GM20000 (cell line): ENCODE data around the gene KICS2.
A peak's percentile ranks its signal among the peaks of the same experiment; 100 is the strongest.

Experiments
- DNase-seq: peaks from one replicate; pipeline ENCODE4 v3.0.0; 2012; ENCODE audit warnings: low spot score
- TF ChIP-seq, protein P1 (sequence below): IDR thresholded peaks from 2 replicates; pipeline ENCODE4 v1.5.1; 2012; ENCODE audit warnings: mild to moderate bottlenecking, control low read depth; ENCODE audit errors: extremely low read depth, missing control alignments

KICS2 gene

DNA sequence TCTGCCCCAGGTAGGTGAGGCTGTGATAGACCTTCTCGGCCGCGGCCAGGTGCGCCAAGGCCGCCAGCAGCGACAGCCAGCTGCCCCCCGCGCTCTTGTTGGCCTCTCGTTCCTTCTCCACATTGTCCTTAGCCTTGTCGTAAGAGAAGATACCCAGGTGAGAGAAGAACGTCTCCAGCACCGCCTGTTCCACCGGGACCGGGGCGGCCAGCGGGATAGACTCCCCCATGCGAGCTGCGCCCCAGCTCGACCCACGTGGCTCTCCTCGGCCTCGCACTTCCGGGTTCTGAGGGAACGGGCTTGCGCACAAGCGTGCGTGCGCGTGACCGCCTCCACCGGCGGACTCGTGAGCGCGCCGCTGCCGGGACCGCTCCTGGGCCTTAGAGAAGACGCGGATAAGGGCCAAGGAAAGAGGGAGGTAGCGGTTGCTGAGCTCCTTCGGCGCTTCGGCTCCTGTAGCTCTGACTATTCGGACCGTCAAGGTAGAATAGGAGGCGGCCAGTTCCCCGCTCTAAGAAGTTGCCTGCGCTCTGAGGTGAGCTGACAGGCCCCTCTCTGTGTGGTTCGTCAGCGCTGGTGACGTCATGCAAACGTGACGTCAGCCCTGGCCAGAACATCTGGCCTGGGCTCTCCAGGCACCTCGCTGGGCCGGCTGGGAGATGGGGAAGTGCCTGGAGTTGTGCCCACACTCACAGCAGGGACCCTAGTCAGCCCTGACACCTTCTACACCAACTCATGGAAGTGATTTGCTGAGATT, at the start of gene KICS2:
TSS of gene KICS2 (minus strand) at position 288 of the 757 bp plus-strand sequence. CDS start at position 229, 59 bp downstream.
- TF ChIP-seq, protein P1, sequence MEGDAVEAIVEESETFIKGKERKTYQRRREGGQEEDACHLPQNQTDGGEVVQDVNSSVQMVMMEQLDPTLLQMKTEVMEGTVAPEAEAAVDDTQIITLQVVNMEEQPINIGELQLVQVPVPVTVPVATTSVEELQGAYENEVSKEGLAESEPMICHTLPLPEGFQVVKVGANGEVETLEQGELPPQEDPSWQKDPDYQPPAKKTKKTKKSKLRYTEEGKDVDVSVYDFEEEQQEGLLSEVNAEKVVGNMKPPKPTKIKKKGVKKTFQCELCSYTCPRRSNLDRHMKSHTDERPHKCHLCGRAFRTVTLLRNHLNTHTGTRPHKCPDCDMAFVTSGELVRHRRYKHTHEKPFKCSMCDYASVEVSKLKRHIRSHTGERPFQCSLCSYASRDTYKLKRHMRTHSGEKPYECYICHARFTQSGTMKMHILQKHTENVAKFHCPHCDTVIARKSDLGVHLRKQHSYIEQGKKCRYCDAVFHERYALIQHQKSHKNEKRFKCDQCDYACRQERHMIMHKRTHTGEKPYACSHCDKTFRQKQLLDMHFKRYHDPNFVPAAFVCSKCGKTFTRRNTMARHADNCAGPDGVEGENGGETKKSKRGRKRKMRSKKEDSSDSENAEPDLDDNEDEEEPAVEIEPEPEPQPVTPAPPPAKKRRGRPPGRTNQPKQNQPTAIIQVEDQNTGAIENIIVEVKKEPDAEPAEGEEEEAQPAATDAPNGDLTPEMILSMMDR, result no peak
- DNase-seq, result peak; percentile 89

DNA sequence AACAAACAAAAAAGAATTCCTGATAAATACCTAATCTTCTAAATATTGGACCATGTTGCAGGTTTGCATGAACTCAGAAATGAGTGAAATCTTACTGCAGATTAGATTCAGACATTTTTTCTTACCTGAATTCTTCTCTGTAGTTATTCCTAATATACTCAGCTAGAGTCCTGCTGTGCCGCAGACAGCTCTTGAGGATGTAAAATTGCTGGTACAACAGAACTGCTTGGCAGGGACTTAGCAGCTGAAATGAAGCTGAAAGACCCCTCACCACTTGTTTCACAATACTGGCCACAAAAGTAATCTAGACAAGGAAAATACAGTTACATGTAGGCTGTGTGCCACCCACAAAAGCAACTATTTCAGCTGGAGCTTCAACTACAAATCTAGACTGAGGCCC, 48.3 kb upstream of the KICS2 start:
- TF ChIP-seq, protein P1, result no peak
- no peak for DNase-seq

DNA sequence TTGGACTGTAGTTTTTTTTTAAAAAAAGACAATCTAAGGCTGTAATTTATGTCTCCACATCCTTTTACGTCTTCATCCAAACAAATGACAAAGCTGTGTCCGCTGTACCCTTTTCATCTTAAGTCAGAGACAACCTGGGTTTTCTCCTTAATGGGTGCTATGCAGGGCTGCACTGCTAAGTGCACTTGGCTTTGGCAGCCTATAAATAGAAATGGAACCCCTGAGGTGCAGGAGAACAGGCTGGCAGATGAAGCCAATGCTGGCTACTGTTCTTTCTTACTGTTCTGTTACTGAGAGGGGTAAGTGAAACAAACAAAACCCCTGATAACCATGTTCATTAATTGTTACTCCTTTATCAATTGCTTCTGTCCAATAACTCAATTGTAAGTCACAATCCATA, 47.1 kb upstream of the KICS2 start:
- TF ChIP-seq, protein P1, result no peak
- DNase-seq, result no peak

DNA sequence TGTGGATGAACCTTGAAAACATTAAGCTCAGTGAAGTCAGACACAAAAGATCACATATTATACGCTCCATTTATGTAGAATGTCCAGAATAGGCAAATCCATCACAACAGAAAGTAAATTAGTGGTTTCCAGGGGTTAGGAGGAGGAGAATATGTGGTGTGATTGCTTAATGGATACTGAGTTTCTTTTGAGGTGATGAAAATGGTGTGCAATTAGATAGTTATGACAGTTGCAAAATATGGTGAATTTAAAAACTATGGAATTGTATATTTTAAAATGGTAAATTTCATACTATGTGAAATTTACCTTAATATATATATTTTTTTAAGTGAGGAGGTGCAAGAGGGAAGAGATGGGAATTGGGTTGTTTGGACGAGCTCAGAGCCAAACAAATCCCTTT, 46.3 kb upstream of the KICS2 start:
- TF ChIP-seq, protein P1, result no peak
- no peak for DNase-seq

DNA sequence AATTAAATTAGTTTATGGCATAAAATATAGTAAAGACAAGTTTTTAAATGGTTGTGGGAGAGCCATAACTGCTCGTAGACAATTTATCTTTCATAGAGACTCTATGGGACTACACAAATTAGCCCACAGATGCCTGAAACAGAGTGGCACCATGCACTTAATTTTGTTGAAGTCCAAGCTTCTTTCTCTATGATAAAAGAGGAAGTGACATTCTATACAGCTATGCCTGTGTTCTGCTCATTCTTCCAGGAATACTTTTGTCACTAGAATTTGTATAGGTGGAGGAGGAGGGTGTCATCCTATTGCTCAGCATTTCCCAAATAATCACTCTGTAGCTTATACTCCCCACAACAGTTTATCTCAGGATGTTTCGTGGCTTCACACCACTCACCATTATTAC, 43.7 kb upstream of the KICS2 start:
- TF ChIP-seq, protein P1, result no peak
- DNase-seq, result no peak

DNA sequence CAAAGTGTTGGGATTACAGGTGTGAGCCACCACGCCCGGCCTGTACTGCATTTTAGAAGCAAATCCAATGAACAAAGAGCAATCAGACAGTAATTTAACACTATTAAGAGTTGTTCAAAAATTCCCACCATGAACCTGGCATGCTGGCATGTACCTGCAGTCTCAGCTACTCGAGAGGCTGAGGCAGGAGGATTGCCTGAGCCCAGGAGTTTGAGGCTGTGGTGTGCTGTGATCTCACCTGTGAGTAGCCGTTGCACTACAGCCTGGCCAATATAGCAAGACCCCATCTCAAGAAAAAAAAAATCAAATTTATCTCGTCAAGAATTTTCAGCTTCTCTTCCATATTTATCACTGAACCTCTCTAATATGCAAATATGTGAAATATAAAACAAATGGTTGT, 39.7 kb upstream of the KICS2 start:
- no peak for DNase-seq

DNA sequence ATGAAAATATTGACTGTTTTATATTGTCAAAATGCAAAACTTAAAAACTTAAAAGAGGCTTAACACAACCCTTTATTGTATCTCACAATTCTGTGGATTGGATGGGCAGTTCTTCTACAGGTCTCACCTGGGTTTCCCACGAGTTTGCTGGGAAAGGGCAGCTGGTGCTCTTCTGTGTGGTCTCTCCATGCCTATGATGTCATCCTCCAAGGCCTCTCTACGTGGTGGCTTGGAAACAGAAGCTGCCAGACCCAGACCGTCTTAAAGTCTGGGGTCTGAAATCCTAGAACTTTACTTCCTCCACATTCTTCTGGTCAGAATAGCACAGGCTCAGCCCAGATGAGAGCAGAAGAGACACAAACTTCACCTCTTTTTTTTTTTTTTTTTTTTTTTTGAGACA, 36.5 kb upstream of the KICS2 start:
- no peak for DNase-seq

More for the DNA sequence above, 39.7 kb upstream of the KICS2 start:
- TF ChIP-seq, protein P1, result no peak

More for the DNA sequence above, 36.5 kb upstream of the KICS2 start:
- TF ChIP-seq, protein P1, result no peak
